ENCODE measurements around the gene ENAH.

The ENAH gene

GRCh38 chr1:225539069-225539468, 113.9 kb downstream of the ENAH start:
- no peak overlapping the region for H3K9ac ChIP-seq (ENCODE audit: low read length)
- peaks cover 0 to 6% of the 10 kb centered on the region in 2 experiments for H3K36me3 ChIP-seq (ENCODE audit: control insufficient read depth in 1 of 2, insufficient read depth in 2 of 2, low read depth in 1 of 2, low read length in 2 of 2)
- no peak overlapping the region for H3K23ac ChIP-seq (ENCODE audit: low read length in 2 of 2)
- H3K4me2 ChIP-seq (ENCODE audit: low read length, poor library complexity, severe bottlenecking): no peak overlapping the region
- H3K27me3 ChIP-seq (ENCODE audit: control insufficient read depth in 1 of 2, insufficient read depth in 1 of 2, low read length in 2 of 2): no peaks in the 10 kb centered on the region
- no peak overlapping the region for H3K4ac ChIP-seq (ENCODE audit: low read depth in 1 of 2, low read length in 2 of 2)
- H3K18ac ChIP-seq (ENCODE audit: low read depth in 1 of 2, low read length in 2 of 2): no peak overlapping the region
- H3K27ac ChIP-seq (ENCODE audit: low read length, poor library complexity, severe bottlenecking): no peak overlapping the region
- WGBS: no CpG with 5 or more reads among the region's 1 CpG
- H3K9me3 ChIP-seq (ENCODE audit: control insufficient read depth, low read length): no peaks in the 10 kb centered on the region
- H3K4me1 ChIP-seq (ENCODE audit: control insufficient read depth, insufficient read depth, low read depth, low read length): no peaks in the 10 kb centered on the region
- no peak overlapping the region for H3K4me3 ChIP-seq (ENCODE audit: insufficient read depth in 1 of 2, low read depth in 1 of 2, low read length in 2 of 2)
- H2BK120ac ChIP-seq (ENCODE audit: low read depth, low read length): no peak overlapping the region
- no peak overlapping the region for H2AFZ ChIP-seq (ENCODE audit: low read depth, low read length)
- H2BK15ac ChIP-seq (ENCODE audit: low read depth, poor library complexity, severe bottlenecking): no peak overlapping the region
- H4K91ac ChIP-seq (ENCODE audit: low read length): no peak overlapping the region
- H2BK12ac ChIP-seq (ENCODE audit: low read length in 2 of 2): no peak overlapping the region
- peaks cover 16% of the 10 kb centered on the region for H3K79me1 ChIP-seq (replicated peaks; ENCODE audit: low read length, poor library complexity, severe bottlenecking)
- DNase-seq: no peak
- no peak overlapping the region for H2BK5ac ChIP-seq (ENCODE audit: low read depth, low read length, poor library complexity, severe bottlenecking)
- H4K8ac ChIP-seq (ENCODE audit: low read length): no peak overlapping the region
- H3K14ac ChIP-seq (ENCODE audit: low read length in 2 of 2): no peak overlapping the region
- no peak overlapping the region for H2AK5ac ChIP-seq (ENCODE audit: low read length, severe bottlenecking)

DNA sequence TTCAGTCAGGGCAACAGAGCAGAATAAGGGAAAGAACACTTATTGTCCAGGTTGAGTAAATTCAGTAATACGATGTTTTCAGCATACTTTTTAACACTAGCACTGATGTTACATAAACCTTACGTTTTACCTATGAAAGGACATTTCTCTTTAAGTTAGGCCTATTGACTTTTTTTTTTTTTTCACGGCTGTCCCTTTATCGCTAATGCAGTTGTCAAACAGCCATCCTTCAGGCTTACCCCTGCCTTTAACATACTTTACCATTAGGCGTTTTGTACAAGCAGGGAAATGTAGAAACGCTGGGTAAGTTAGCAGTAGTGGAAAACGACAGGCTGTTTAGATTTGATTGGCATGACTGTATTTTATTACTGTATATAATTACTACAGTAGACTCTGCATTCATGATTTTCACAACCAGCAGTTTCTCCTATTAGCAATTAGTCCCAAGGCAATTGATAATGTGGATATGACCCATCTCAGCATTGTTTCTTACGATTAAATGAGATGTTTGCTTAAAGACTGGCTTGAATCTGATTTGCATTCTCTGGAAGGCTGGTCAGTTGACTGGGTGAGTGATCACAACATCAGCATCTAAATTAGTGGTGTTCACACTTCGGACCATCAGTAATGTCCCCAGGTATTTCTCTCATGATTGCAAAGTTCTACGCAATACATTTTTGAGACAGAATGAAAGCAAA, 115.2 kb downstream of the ENAH start:
- no peak overlapping the region for H3K23ac ChIP-seq (ENCODE audit: low read length in 2 of 2)
- no peak overlapping the region for H4K91ac ChIP-seq (ENCODE audit: low read length)
- H2AK5ac ChIP-seq (ENCODE audit: low read length, severe bottlenecking): no peak overlapping the region
- H3K27ac ChIP-seq (ENCODE audit: low read length, poor library complexity, severe bottlenecking): no peak overlapping the region
- H2BK12ac ChIP-seq (ENCODE audit: low read length in 2 of 2): no peak overlapping the region
- H3K27me3 ChIP-seq (ENCODE audit: control insufficient read depth in 1 of 2, insufficient read depth in 1 of 2, low read length in 2 of 2): no peaks in the 10 kb centered on the region
- no peak overlapping the region for H2BK120ac ChIP-seq (ENCODE audit: low read depth, low read length)
- no peak overlapping the region for H2BK15ac ChIP-seq (ENCODE audit: low read depth, poor library complexity, severe bottlenecking)
- no peak overlapping the region for H3K18ac ChIP-seq (ENCODE audit: low read depth in 1 of 2, low read length in 2 of 2)
- no peak overlapping the region for H4K8ac ChIP-seq (ENCODE audit: low read length)
- WGBS: 85% methylated on average over 7 of the region's 10 CpGs
- H3K14ac ChIP-seq (ENCODE audit: low read length in 2 of 2): no peak overlapping the region
- no peaks in the 10 kb centered on the region for H3K9me3 ChIP-seq (ENCODE audit: control insufficient read depth, low read length)
- H3K9ac ChIP-seq (ENCODE audit: low read length): no peak overlapping the region
- H3K79me1 ChIP-seq (replicated peaks; ENCODE audit: low read length, poor library complexity, severe bottlenecking): peaks cover 17% of the 10 kb centered on the region
- no peak overlapping the region for H3K4ac ChIP-seq (ENCODE audit: low read depth in 1 of 2, low read length in 2 of 2)
- no peak overlapping the region for H2AFZ ChIP-seq (ENCODE audit: low read depth, low read length)
- H3K4me2 ChIP-seq (ENCODE audit: low read length, poor library complexity, severe bottlenecking): no peak overlapping the region
- no peaks in the 10 kb centered on the region for H3K4me1 ChIP-seq (ENCODE audit: control insufficient read depth, insufficient read depth, low read depth, low read length)
- no peak overlapping the region for H2BK5ac ChIP-seq (ENCODE audit: low read depth, low read length, poor library complexity, severe bottlenecking)
- no peak overlapping the region for H3K4me3 ChIP-seq (ENCODE audit: insufficient read depth in 1 of 2, low read depth in 1 of 2, low read length in 2 of 2)
- peaks cover 0 to 6% of the 10 kb centered on the region in 2 experiments for H3K36me3 ChIP-seq (ENCODE audit: control insufficient read depth in 1 of 2, insufficient read depth in 2 of 2, low read depth in 1 of 2, low read length in 2 of 2)
- no peak for DNase-seq

- Histone ChIP-seq H3K79me1 (replicated peaks; ENCODE audit: low read length, poor library complexity, severe bottlenecking) (peaks cover 13% of the 10 kb centered on the region), H3K4me3 (ENCODE audit: insufficient read depth in 1 of 2, low read depth in 1 of 2, low read length in 2 of 2) (no peak overlapping the region), H3K27me3 (ENCODE audit: control insufficient read depth in 1 of 2, insufficient read depth in 1 of 2, low read length in 2 of 2) (no peaks in the 10 kb centered on the region), H3K9ac (ENCODE audit: low read length) (no peak overlapping the region), H3K9me3 (ENCODE audit: control insufficient read depth, low read length) (no peaks in the 10 kb centered on the region), H3K18ac (ENCODE audit: low read depth in 1 of 2, low read length in 2 of 2) (no peak overlapping the region), H2BK12ac (ENCODE audit: low read length in 2 of 2) (no peak overlapping the region), H2BK5ac (ENCODE audit: low read depth, low read length, poor library complexity, severe bottlenecking) (no peak overlapping the region), H3K4me1 (ENCODE audit: control insufficient read depth, insufficient read depth, low read depth, low read length) (no peaks in the 10 kb centered on the region), H3K14ac (ENCODE audit: low read length in 2 of 2) (no peak overlapping the region), H3K23ac (ENCODE audit: low read length in 2 of 2) (no peak overlapping the region), H4K91ac (ENCODE audit: low read length) (no peak overlapping the region), H3K27ac (ENCODE audit: low read length, poor library complexity, severe bottlenecking) (no peak overlapping the region), H3K4me2 (ENCODE audit: low read length, poor library complexity, severe bottlenecking) (no peak overlapping the region), H2AK5ac (ENCODE audit: low read length, severe bottlenecking) (no peak overlapping the region), H3K4ac (ENCODE audit: low read depth in 1 of 2, low read length in 2 of 2) (no peak overlapping the region), H2BK15ac (ENCODE audit: low read depth, poor library complexity, severe bottlenecking) (no peak overlapping the region), H4K8ac (ENCODE audit: low read length) (no peak overlapping the region), H2AFZ (ENCODE audit: low read depth, low read length) (no peak overlapping the region), H2BK120ac (ENCODE audit: low read depth, low read length) (no peak overlapping the region), H3K36me3 (ENCODE audit: control insufficient read depth in 1 of 2, insufficient read depth in 2 of 2, low read depth in 1 of 2, low read length in 2 of 2) (peaks cover 0 to 10% of the 10 kb centered on the region in 2 experiments)
- 97% methylated on average over 6 of the region's 6 CpGs for WGBS
- no peak for DNase-seq
Observed at GRCh38 chr1:225535280-225535679, 117.6 kb downstream of the ENAH start.

- no peak overlapping the region for H4K91ac ChIP-seq (ENCODE audit: low read length)
- H3K4me1 ChIP-seq (ENCODE audit: control insufficient read depth, insufficient read depth, low read depth, low read length): no peaks in the 10 kb centered on the region
- no peak overlapping the region for H3K4me2 ChIP-seq (ENCODE audit: low read length, poor library complexity, severe bottlenecking)
- H3K14ac ChIP-seq (ENCODE audit: low read length in 2 of 2): no peak overlapping the region
- no peak overlapping the region for H3K9ac ChIP-seq (ENCODE audit: low read length)
- 83% methylated on average over 1 of the region's 2 CpGs for WGBS
- no peak for DNase-seq
- no peak overlapping the region for H2BK5ac ChIP-seq (ENCODE audit: low read depth, low read length, poor library complexity, severe bottlenecking)
- no peak overlapping the region for H3K23ac ChIP-seq (ENCODE audit: low read length in 2 of 2)
- no peak overlapping the region for H2BK12ac ChIP-seq (ENCODE audit: low read length in 2 of 2)
- H2BK120ac ChIP-seq (ENCODE audit: low read depth, low read length): no peak overlapping the region
- peaks cover 15% of the 10 kb centered on the region for H3K79me1 ChIP-seq (replicated peaks; ENCODE audit: low read length, poor library complexity, severe bottlenecking)
- H2AFZ ChIP-seq (ENCODE audit: low read depth, low read length): no peak overlapping the region
- H3K18ac ChIP-seq (ENCODE audit: low read depth in 1 of 2, low read length in 2 of 2): no peak overlapping the region
- H3K27me3 ChIP-seq (ENCODE audit: control insufficient read depth in 1 of 2, insufficient read depth in 1 of 2, low read length in 2 of 2): no peaks in the 10 kb centered on the region
- no peak overlapping the region for H3K4me3 ChIP-seq (ENCODE audit: insufficient read depth in 1 of 2, low read depth in 1 of 2, low read length in 2 of 2)
- H4K8ac ChIP-seq (ENCODE audit: low read length): no peak overlapping the region
- no peak overlapping the region for H3K27ac ChIP-seq (ENCODE audit: low read length, poor library complexity, severe bottlenecking)
- H2AK5ac ChIP-seq (ENCODE audit: low read length, severe bottlenecking): no peak overlapping the region
- H3K36me3 ChIP-seq (ENCODE audit: control insufficient read depth in 1 of 2, insufficient read depth in 2 of 2, low read depth in 1 of 2, low read length in 2 of 2): peaks cover 2 to 15% of the 10 kb centered on the region in 2 experiments
- no peaks in the 10 kb centered on the region for H3K9me3 ChIP-seq (ENCODE audit: control insufficient read depth, low read length)
- H3K4ac ChIP-seq (ENCODE audit: low read depth in 1 of 2, low read length in 2 of 2): no peak overlapping the region
- no peak overlapping the region for H2BK15ac ChIP-seq (ENCODE audit: low read depth, poor library complexity, severe bottlenecking)
Observed at GRCh38 chr1:225534772-225535171, 118.2 kb downstream of the ENAH start.

Data from mesenchymal stem cell (in vitro differentiated cells and primary cell).